ENCODE data around the gene VMP1. TPM values are rescaled to one million over a fixed set of nuclear protein-coding genes. Genes with fewer than 3 reads are reported as not detected.

VMP1 gene
- total and polyA plus RNA-seq, 2 of the 13 experiments (the other 11 are each of a cell fraction or from before 2014, with no cell fraction given), result 186 to 271 TPM

DNA sequence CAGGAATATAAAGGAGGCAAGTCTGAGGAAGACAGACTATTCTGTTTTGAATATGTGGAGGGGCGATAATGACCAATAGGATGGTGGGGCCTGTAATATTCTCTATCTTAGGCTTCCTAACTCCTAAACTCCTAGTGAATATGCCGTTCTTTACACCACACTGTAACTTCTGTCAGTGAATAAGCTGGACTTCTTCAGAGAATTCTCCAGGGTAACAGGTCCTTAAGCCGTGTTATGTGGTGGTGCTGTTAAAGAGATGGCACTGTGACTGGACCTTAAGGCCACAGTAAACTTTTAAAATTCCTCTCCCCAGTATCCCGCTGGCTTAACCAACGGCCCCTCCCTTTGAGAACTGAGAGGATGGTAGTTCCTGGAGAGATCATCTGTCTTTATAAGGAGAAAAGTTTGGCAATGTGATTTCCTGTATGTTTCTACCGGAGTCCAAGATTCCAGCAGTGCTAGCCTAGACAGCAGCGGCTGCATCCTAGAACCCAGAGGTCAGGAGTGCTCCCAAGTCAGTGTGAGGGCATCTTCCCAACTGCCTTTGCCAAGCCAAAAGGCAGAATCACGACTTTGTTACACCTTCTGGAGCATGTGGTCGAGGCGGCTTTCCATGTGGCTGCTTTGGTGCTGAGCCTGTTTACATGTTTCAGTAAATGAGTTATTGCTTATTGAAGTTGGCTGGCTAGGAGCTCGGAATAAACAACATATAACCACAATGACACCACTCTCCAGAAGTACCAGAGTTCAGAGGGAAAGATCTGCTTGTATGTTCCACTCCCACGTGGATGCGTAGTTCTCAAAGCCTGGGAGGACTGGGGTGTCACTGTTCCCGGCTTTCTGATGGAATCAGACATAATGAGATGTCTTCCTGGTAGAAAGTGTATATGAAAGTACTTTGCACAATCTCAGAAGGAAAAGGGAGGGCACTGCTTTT lies 144.3 kb downstream of the VMP1 start (continued):
- TF ChIP-seq, protein P1, sequence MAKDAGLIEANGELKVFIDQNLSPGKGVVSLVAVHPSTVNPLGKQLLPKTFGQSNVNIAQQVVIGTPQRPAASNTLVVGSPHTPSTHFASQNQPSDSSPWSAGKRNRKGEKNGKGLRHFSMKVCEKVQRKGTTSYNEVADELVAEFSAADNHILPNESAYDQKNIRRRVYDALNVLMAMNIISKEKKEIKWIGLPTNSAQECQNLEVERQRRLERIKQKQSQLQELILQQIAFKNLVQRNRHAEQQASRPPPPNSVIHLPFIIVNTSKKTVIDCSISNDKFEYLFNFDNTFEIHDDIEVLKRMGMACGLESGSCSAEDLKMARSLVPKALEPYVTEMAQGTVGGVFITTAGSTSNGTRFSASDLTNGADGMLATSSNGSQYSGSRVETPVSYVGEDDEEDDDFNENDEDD (CRISPR knock-in tag; IDR thresholded peaks at IDR 0.05; ENCODE audit: borderline replicate concordance), result peak; percentile 17; the same call in 1 of the 2 replicates
- TF ChIP-seq, protein P2, sequence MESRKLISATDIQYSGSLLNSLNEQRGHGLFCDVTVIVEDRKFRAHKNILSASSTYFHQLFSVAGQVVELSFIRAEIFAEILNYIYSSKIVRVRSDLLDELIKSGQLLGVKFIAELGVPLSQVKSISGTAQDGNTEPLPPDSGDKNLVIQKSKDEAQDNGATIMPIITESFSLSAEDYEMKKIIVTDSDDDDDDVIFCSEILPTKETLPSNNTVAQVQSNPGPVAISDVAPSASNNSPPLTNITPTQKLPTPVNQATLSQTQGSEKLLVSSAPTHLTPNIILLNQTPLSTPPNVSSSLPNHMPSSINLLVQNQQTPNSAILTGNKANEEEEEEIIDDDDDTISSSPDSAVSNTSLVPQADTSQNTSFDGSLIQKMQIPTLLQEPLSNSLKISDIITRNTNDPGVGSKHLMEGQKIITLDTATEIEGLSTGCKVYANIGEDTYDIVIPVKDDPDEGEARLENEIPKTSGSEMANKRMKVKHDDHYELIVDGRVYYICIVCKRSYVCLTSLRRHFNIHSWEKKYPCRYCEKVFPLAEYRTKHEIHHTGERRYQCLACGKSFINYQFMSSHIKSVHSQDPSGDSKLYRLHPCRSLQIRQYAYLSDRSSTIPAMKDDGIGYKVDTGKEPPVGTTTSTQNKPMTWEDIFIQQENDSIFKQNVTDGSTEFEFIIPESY (CRISPR knock-in tag; IDR thresholded peaks at IDR 0.05), result peak; percentile 64
- TF ChIP-seq ZNF460 (CRISPR knock-in tag; IDR thresholded peaks at IDR 0.05; ENCODE audit: borderline replicate concordance) (no peak), EP300 (IDR thresholded peaks at IDR 0.05; ENCODE audit: low read depth in 2 of 2, low read length in 2 of 2) (no peak), EP300 (CRISPR knock-in tag; IDR thresholded peaks at IDR 0.05; ENCODE audit: borderline replicate concordance) (peak; percentile 43; the same call in 1 of the 2 replicates), ZFP82 (CRISPR knock-in tag; IDR thresholded peaks at IDR 0.05; ENCODE audit: borderline replicate concordance) (0 out of 2 replicates have a peak, but pooled peaks have one; percentile 36), CREM (IDR thresholded peaks at IDR 0.05) (0 out of 2 replicates have a peak, but pooled peaks have one; percentile 20), CREM (CRISPR knock-in tag; IDR thresholded peaks at IDR 0.05) (no peak), GABPB1 (CRISPR knock-in tag; IDR thresholded peaks at IDR 0.05) (0 out of 2 replicates have a peak, but pooled peaks have one; percentile 19), TBP (CRISPR knock-in tag; IDR thresholded peaks at IDR 0.05) (no peak), ZNF772 (CRISPR knock-in tag; IDR thresholded peaks at IDR 0.05) (0 out of 2 replicates have a peak, but pooled peaks have one; percentile 19), BORCS8-MEF2B (CRISPR knock-in tag; IDR thresholded peaks at IDR 0.05) (0 out of 2 replicates have a peak, but pooled peaks have one; percentile 54)
- TF ChIP-seq, protein P3, sequence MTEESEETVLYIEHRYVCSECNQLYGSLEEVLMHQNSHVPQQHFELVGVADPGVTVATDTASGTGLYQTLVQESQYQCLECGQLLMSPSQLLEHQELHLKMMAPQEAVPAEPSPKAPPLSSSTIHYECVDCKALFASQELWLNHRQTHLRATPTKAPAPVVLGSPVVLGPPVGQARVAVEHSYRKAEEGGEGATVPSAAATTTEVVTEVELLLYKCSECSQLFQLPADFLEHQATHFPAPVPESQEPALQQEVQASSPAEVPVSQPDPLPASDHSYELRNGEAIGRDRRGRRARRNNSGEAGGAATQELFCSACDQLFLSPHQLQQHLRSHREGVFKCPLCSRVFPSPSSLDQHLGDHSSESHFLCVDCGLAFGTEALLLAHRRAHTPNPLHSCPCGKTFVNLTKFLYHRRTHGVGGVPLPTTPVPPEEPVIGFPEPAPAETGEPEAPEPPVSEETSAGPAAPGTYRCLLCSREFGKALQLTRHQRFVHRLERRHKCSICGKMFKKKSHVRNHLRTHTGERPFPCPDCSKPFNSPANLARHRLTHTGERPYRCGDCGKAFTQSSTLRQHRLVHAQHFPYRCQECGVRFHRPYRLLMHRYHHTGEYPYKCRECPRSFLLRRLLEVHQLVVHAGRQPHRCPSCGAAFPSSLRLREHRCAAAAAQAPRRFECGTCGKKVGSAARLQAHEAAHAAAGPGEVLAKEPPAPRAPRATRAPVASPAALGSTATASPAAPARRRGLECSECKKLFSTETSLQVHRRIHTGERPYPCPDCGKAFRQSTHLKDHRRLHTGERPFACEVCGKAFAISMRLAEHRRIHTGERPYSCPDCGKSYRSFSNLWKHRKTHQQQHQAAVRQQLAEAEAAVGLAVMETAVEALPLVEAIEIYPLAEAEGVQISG (CRISPR knock-in tag; IDR thresholded peaks at IDR 0.05), result 0 out of 2 replicates have a peak, but pooled peaks have one; percentile 24
- TF ChIP-seq, protein P4, sequence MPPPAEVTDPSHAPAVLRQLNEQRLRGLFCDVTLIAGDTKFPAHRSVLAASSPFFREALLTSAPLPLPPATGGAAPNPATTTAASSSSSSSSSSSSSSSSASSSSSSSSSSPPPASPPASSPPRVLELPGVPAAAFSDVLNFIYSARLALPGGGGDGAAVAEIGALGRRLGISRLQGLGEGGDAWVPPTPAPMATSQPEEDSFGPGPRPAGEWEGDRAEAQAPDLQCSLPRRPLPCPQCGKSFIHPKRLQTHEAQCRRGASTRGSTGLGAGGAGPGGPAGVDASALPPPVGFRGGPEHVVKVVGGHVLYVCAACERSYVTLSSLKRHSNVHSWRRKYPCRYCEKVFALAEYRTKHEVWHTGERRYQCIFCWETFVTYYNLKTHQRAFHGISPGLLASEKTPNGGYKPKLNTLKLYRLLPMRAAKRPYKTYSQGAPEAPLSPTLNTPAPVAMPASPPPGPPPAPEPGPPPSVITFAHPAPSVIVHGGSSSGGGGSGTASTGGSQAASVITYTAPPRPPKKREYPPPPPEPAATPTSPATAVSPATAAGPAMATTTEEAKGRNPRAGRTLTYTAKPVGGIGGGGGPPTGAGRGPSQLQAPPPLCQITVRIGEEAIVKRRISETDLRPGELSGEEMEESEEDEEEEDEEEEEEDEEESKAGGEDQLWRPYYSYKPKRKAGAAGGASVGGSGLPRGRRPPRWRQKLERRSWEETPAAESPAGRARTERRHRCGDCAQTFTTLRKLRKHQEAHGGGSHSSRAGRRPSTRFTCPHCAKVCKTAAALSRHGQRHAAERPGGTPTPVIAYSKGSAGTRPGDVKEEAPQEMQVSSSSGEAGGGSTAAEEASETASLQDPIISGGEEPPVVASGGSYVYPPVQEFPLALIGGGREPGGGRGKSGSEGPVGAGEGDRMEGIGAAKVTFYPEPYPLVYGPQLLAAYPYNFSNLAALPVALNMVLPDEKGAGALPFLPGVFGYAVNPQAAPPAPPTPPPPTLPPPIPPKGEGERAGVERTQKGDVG (CRISPR knock-in tag; IDR thresholded peaks at IDR 0.05; ENCODE audit: borderline replicate concordance), result peak; percentile 63; the same call in 1 of the 2 replicates
